K562 (cell line): ENCODE measurements around the gene PHF20. TPM values are rescaled to one million over a fixed set of nuclear protein-coding genes. Genes with fewer than 3 reads are reported as not detected.

Experiments used
- ATAC-seq: fragments of 200-7000 bp; cut with Tn5 transposase; 3 replicates; pipeline ENCODE4 v1.9.1; 2020; ENCODE audit warnings: moderate library complexity
- BruUV-seq: library from RNA; stranded (reverse); fragments of 400-500 nt; replicated peaks from 2 replicates; lab custom pipeline; 2021; lab: Mats Ljungman, UMichigan
- CTCF ChIA-PET: fragments of 300-600 bp; formaldehyde crosslinking; extraction: SDS; loops from one replicate; lab custom pipeline; 2021; ENCODE audit warnings: low intra/inter-chr PET ratio; lab: Yijun Ruan, JAX
- POLR2A ChIA-PET: fragments of 300-600, 350-650 bp; sonication (Branson Sonifier 250); formaldehyde crosslinking; extraction: SDS; loops from one replicate; lab custom pipeline; 2021; ENCODE audit warnings: antibody characterized with exemption, inconsistent platforms; lab: Yijun Ruan, JAX
- DNase-seq, 4 experiments: peaks; one replicate each; pipeline versions ENCODE4 v3.0.0 to v3.0.0-alpha.2; 2011 to 2018; ENCODE audit warnings: low spot score in 3 of 4, mixed read lengths in 3 of 4; ENCODE audit errors: extremely low read depth in 1 of 4
- FAIRE-seq: peaks from 2 replicates; lab custom pipeline; 2011; peaks lifted over from hg19 to GRCh38; lab: Jason Lieb, UNC
- H2AFZ ChIP-seq: 2 replicates; pipeline ENCODE4 v1.6.0; 2011; ENCODE audit warnings: low read depth, low read length, control low read depth, inconsistent platforms
- H3K27ac ChIP-seq: fragments of 200-600 bp; 3 replicates; pipeline ENCODE4 v1.8.0; 2011; ENCODE audit warnings: low read depth, mild to moderate bottlenecking, control low read depth, inconsistent platforms, low read length, moderate library complexity, mixed read lengths; ENCODE audit errors: extremely low read depth
- H3K27me3 ChIP-seq, 2 experiments: fragments of 300-600 bp in 1 of 2; 2 replicates in 1 of 2; 3 replicates in 1 of 2; pipeline versions ENCODE4 v1.6.0 to v1.8.0; 2011; ENCODE audit warnings: inconsistent platforms in 2 of 2, low read length in 2 of 2, mild to moderate bottlenecking in 1 of 2, mixed read lengths in 1 of 2, moderate library complexity in 1 of 2; ENCODE audit not compliant: control insufficient read depth in 2 of 2, insufficient read depth in 2 of 2
- H3K36me3 ChIP-seq: fragments of 300-600 bp; 3 replicates; pipeline ENCODE4 v1.8.0; 2011; ENCODE audit warnings: mild to moderate bottlenecking, low read length, inconsistent platforms; ENCODE audit not compliant: control insufficient read depth, insufficient read depth
- H3K4me1 ChIP-seq, 2 experiments: fragments of 200-600 bp in 1 of 2; replicated peaks in 1 of 2; 2 replicates in 1 of 2; 3 replicates in 1 of 2; pipeline versions ENCODE4 v1.5.1 to v1.8.0; 2011; ENCODE audit warnings: inconsistent platforms in 2 of 2, low read length in 2 of 2, mild to moderate bottlenecking in 1 of 2, mixed read lengths in 1 of 2, moderate library complexity in 1 of 2; ENCODE audit not compliant: control insufficient read depth in 2 of 2, insufficient read depth in 2 of 2
- H3K4me2 ChIP-seq: 2 replicates; pipeline ENCODE4 v1.6.1; 2011; ENCODE audit warnings: low read length, control low read depth, inconsistent platforms, mixed read lengths; ENCODE audit not compliant: insufficient read depth
- H3K4me3 ChIP-seq: fragments of 200-600 bp; sonication (generic), shearing (Covaris generic); 2 replicates; pipeline ENCODE4 v1.5.1; 2016; ENCODE audit warnings: control low read depth, inconsistent platforms
- H3K79me2 ChIP-seq: fragments of 200-600 bp; 3 replicates; pipeline ENCODE4 v1.8.0; 2011; ENCODE audit warnings: low read length, inconsistent platforms; ENCODE audit not compliant: control insufficient read depth, insufficient read depth
- H3K9ac ChIP-seq, 2 experiments: 2 replicates each; pipeline versions ENCODE4 v1.6.0 to v1.6.1; 2011; ENCODE audit warnings: low read depth in 2 of 2, low read length in 2 of 2, control low read depth in 1 of 2, inconsistent platforms in 1 of 2, mild to moderate bottlenecking in 1 of 2, mixed read lengths in 1 of 2; ENCODE audit not compliant: insufficient read depth in 1 of 2
- H3K9me1 ChIP-seq: one replicate; pipeline ENCODE4 v1.6.0; 2011; ENCODE audit warnings: inconsistent platforms, mild to moderate bottlenecking, low read length, moderate library complexity; ENCODE audit not compliant: control insufficient read depth, insufficient read depth
- H3K9me3 ChIP-seq: replicated peaks from 2 replicates; pipeline ENCODE4 v1.5.1; 2011; ENCODE audit warnings: low read depth, low read length, inconsistent platforms; ENCODE audit not compliant: control insufficient read depth, insufficient read depth
- H4K20me1 ChIP-seq: replicated peaks from 2 replicates; pipeline ENCODE4 v1.6.1; 2011; ENCODE audit warnings: low read length, inconsistent platforms, mixed read lengths; ENCODE audit not compliant: control insufficient read depth, insufficient read depth
- BHLHE40 ChIP-seq: IDR thresholded peaks from 2 replicates; pipeline ENCODE4 v1.6.1; 2011; ENCODE audit warnings: low read length, improper control_type of control experiment
- CTCF ChIP-seq, 3 experiments: IDR thresholded peaks in 2 of 3; conservative IDR thresholded peaks in 1 of 3; 2 replicates each; pipeline ENCODE4 v1.5.1; 2011 to 2012; ENCODE audit warnings: low read length in 3 of 3, mild to moderate bottlenecking in 3 of 3, control low read depth in 2 of 3, improper control_type of control experiment in 1 of 3, inconsistent platforms in 1 of 3, low read depth in 1 of 3, mixed read lengths in 1 of 3, moderate library complexity in 1 of 3; ENCODE audit not compliant: insufficient read depth in 2 of 3
- DNMT1 ChIP-seq: fragments of 450-650 bp; IDR thresholded peaks from 2 replicates; pipeline ENCODE4 v1.6.1; 2016; ENCODE audit warnings: antibody characterized with exemption, mild to moderate bottlenecking
- ELF4 ChIP-seq: fragments of 450-650 bp; formaldehyde crosslinking; IDR thresholded peaks from 2 replicates; pipeline ENCODE4 v1.4.0; 2022; ENCODE audit warnings: missing genetic modification characterization
- MCM7 ChIP-seq, 2 experiments: fragments of 450-650 bp; IDR thresholded peaks; 2 replicates each; pipeline ENCODE4 v1.6.1; 2016 to 2018
- MXI1 ChIP-seq: IDR thresholded peaks from 2 replicates; pipeline ENCODE4 v1.6.1; 2011; ENCODE audit warnings: low read depth, mild to moderate bottlenecking, improper control_type of control experiment, low read length
- RAD21 ChIP-seq, 2 experiments: fragments of 250-450 bp in 1 of 2; fragments of 450-650 bp in 1 of 2; sonication (Bioruptor Pico) in 1 of 2; formaldehyde crosslinking in 1 of 2; IDR thresholded peaks in 1 of 2; conservative IDR thresholded peaks in 1 of 2; 2 replicates each; pipeline versions ENCODE4 v1.4.0 to v1.8.0; 2020 to 2022; ENCODE audit warnings: mild to moderate bottlenecking in 2 of 2, moderate library complexity in 1 of 2
- USF1 ChIP-seq: sonication (generic); formaldehyde crosslinking; IDR thresholded peaks from 2 replicates; pipeline ENCODE4 v1.9.0; 2022; ENCODE audit warnings: mild to moderate bottlenecking, missing genetic modification reagents
- YY1 ChIP-seq, 3 experiments: IDR thresholded peaks; 2 replicates each; pipeline ENCODE4 v1.6.1; 2011; ENCODE audit warnings: low read length in 2 of 3, mild to moderate bottlenecking in 2 of 3, moderate library complexity in 2 of 3, borderline replicate concordance in 1 of 3, control low read depth in 1 of 3, low read depth in 1 of 3; ENCODE audit not compliant: insufficient read depth in 3 of 3, insufficient replicate concordance in 2 of 3, control insufficient read depth in 1 of 3, insufficient read length in 1 of 3; ENCODE audit errors: extremely low read depth in 1 of 3
- ZC3H8 ChIP-seq: fragments of 450-650 bp; IDR thresholded peaks from 2 replicates; pipeline ENCODE4 v1.6.1; 2017
- ZNF280B ChIP-seq: fragments of 250-450 bp; sonication (Bioruptor Pico); IDR thresholded peaks from 2 replicates; pipeline ENCODE4 v1.5.1; 2021; ENCODE audit warnings: mild to moderate bottlenecking
- ZNF507 ChIP-seq: conservative IDR thresholded peaks from 2 replicates; pipeline ENCODE4 v1.6.1; 2017; ENCODE audit warnings: missing genetic modification characterization, missing compliant biosample characterization
- ZNF655 ChIP-seq: fragments of 250-450 bp; sonication (Bioruptor Pico); IDR thresholded peaks from 2 replicates; pipeline ENCODE4 v1.5.0; 2021
- WGBS: fragments of 100-300 bp; shearing (Covaris generic); methylation state at CpG from one replicate; pipeline ENCODE4 v1.1.6; 2016; ENCODE audit warnings: low coverage, mixed read lengths; ENCODE audit not compliant: insufficient coverage; ENCODE audit errors: missing lambda C conversion rate; 5-methylcytosine and 5-hydroxymethylcytosine counted together
- in situ Hi-C: fragments of 300-500 bp; cut with MboI; formaldehyde crosslinking; loops from 4 replicates; pipeline ENCODE4 v1.15.0; 2018; ENCODE audit warnings: inconsistent platforms, mixed read lengths
- intact Hi-C: fragments of 100-400 bp; cut with micrococcal nuclease; formaldehyde crosslinking; loops from 2 replicates; pipeline ENCODE4 v1.14.2; 2022
- polyA plus RNA-seq, 8 experiments: library from polyadenylated mRNA; depleted of rRNA in 4 of 8; stranded (reverse) in 5 of 8; unstranded in 3 of 8; fragments of >200 nt; fragmentation: Nextera tagmentation in 2 of 8; fragmentation: Illumina TruSeq in 1 of 8; extraction: Ambion mirVana in 2 of 8; extraction: Trizol in 1 of 8; gene quantifications; 2 replicates each; pipeline versions ENCODE4 v1.2.1 to v1.2.3, GENCODE V29; 2011 to 2014; ENCODE audit warnings: inconsistent platforms in 1 of 8, missing spikeins in 1 of 8
- total RNA-seq, 7 experiments: library from RNA; depleted of rRNA in 6 of 7; stranded (reverse); fragments of >200 nt in 6 of 7; fragmentation: Illumina TruSeq in 2 of 7; extraction: Trizol in 2 of 7; gene quantifications; 2 replicates each; pipeline versions ENCODE4 v1.2.1 to v1.2.3, GENCODE V29; 2011 to 2021; ENCODE audit warnings: low replicate concordance in 1 of 7

The PHF20 gene
- total and polyA plus RNA-seq, 9 of the 15 experiments (the other 6 are each of a cell fraction or from before 2014, with no cell fraction given): 49.9 to 196 (median 70.7) TPM

GRCh38 chr20:35942243-35942642 lies 170.4 kb downstream of the PHF20 start (continued):
- TF ChIP-seq ZNF655 (CRISPR knock-in tag) (no peak), MCM7 (IDR thresholded peaks at IDR 0.05) (no peak), DNMT1 (no peak)

GRCh38 chr20:35947489-35947888 lies 175.7 kb downstream of the PHF20 start:
- FAIRE-seq: no peak
- Histone ChIP-seq H3K9me3 (no peaks in the 10 kb centered on the region), H3K27me3 (no peaks in the 10 kb centered on the region), H3K9ac (no peak overlapping the region), H3K79me2 (peaks cover 10% of the 10 kb centered on the region), H3K4me3 (no peak overlapping the region), H2AFZ (no peak overlapping the region), H3K9me1 (peaks cover 4% of the 10 kb centered on the region), H3K4me1 (peaks cover 3 to 5% of the 10 kb centered on the region in 2 experiments; a peak in 2 of 5 replicates), H4K20me1 (no peaks in the 10 kb centered on the region), H3K36me3 (peaks cover 40% of the 10 kb centered on the region; the same call in 2 of the 3 replicates), H3K27ac (no peak overlapping the region), H3K4me2 (no peak overlapping the region)
- POLR2A ChIA-PET: interaction anchor here (1.0 to 1.8 kb wide), 3 partner anchors 203 to 205 kb away, joined by 3 to 4 read pairs (median 4); partner anchors contain the start of gene RBM39
- ATAC-seq: peak; percentile 58
- CTCF ChIA-PET: interaction anchor here (0.6 kb wide), 1 partner anchor 102 kb away, joined by 5 read pairs; no protein-coding TSS in a partner anchor
- intact Hi-C loops (no loop called here), in situ Hi-C loops (no loop called here)
- TF ChIP-seq CTCF (IDR thresholded peaks at IDR 0.05 in 2 of 3, conservative IDR thresholded peaks at IDR 0.05 in 1 of 3; ENCODE audit: insufficient read depth in 2 of 3, low read depth in 1 of 3, low read length in 3 of 3) (peak; percentile 42 to 73 (median 58); a peak in 5 of 6 replicates), ZC3H8 (no peak), YY1 (IDR thresholded peaks at IDR 0.05; ENCODE audit: borderline replicate concordance in 1 of 3, control insufficient read depth in 1 of 3, extremely low read depth in 1 of 3, insufficient read depth in 3 of 3, insufficient read length in 1 of 3, insufficient replicate concordance in 2 of 3, low read depth in 1 of 3, low read length in 2 of 3) (peak in 1 of 3 experiments; percentile 22), MXI1 (no peak), ELF4 (CRISPR knock-in tag) (no peak), ZNF507 (no peak), ZNF280B (CRISPR knock-in tag) (no peak), RAD21 (CRISPR knock-in tag; conservative IDR thresholded peaks at IDR 0.05 in 1 of 2, IDR thresholded peaks at IDR 0.05 in 1 of 2) (0 out of 4 replicates have a peak, but pooled peaks of 1 of the 2 experiments have one; percentile 25), USF1 (CRISPR knock-in tag) (peak; percentile 6; the same call in 1 of the 2 replicates), BHLHE40 (peak; percentile 60)
- 78% methylated on average over 9 of the region's 9 CpGs for WGBS
- peak in 2 of 4 experiments; percentile 20 to 26 for DNase-seq
- BruUV-seq: no TSS peak
